Measurements from ENCODE around the gene SIK3.
"Not testable (repeated sequence)": the region's sequence is repeated elsewhere in the genome, so short reads cannot be mapped to it uniquely, and the experiment has no call there.

The SIK3 gene

GRCh38 chr11:117076941-117077691 is 21.1 kb downstream of the SIK3 start:
- DNase-seq (ENCODE audit: low read depth): no peak

- DNase-seq (ENCODE audit: low read depth): no peak
These were observed 23.0 kb downstream of the SIK3 start for GRCh38 chr11:117075186-117075585.

GRCh38 chr11:117074119-117074518 is 24.1 kb downstream of the SIK3 start:
- no peak for DNase-seq (ENCODE audit: low read depth)

GRCh38 chr11:117073539-117073938 is 24.7 kb downstream of the SIK3 start:
- no peak for DNase-seq (ENCODE audit: low read depth)

- no peak for DNase-seq (ENCODE audit: low read depth)
These were observed 25.4 kb downstream of the SIK3 start for GRCh38 chr11:117072517-117073461.

- no peak for DNase-seq (ENCODE audit: low read depth)
These were observed 26.9 kb downstream of the SIK3 start for GRCh38 chr11:117071344-117071787.

- no peak for DNase-seq (ENCODE audit: low read depth)
These were observed 28.2 kb downstream of the SIK3 start for GRCh38 chr11:117070016-117070415.

- DNase-seq (ENCODE audit: low read depth): no peak
These were observed 29.8 kb downstream of the SIK3 start for GRCh38 chr11:117068303-117068860.

- DNase-seq (ENCODE audit: low read depth): no peak
These were observed 31.3 kb downstream of the SIK3 start for GRCh38 chr11:117066959-117067358.

- DNase-seq (ENCODE audit: low read depth): no peak
These were observed 34.0 kb downstream of the SIK3 start for GRCh38 chr11:117064275-117064674.

GRCh38 chr11:117062498-117062897 is 35.7 kb downstream of the SIK3 start:
- DNase-seq (ENCODE audit: low read depth): no peak

- no peak for DNase-seq (ENCODE audit: low read depth)
These were observed 37.0 kb downstream of the SIK3 start for GRCh38 chr11:117061256-117061655.

- no peak for DNase-seq (ENCODE audit: low read depth)
These were observed 38.5 kb downstream of the SIK3 start for GRCh38 chr11:117059611-117060148.

GRCh38 chr11:117058761-117059261 is 39.4 kb downstream of the SIK3 start:
- DNase-seq (ENCODE audit: low read depth): no peak

- DNase-seq (ENCODE audit: low read depth): no peak
These were observed 40.5 kb downstream of the SIK3 start for GRCh38 chr11:117057727-117058126.

- DNase-seq (ENCODE audit: low read depth): no peak
These were observed 40.9 kb downstream of the SIK3 start for GRCh38 chr11:117057317-117057716.

- DNase-seq (ENCODE audit: low read depth): no peak
These were observed 42.8 kb downstream of the SIK3 start for GRCh38 chr11:117055469-117055868.

GRCh38 chr11:117054382-117054781 is 43.8 kb downstream of the SIK3 start:
- DNase-seq (ENCODE audit: low read depth): no peak

- DNase-seq (ENCODE audit: low read depth): no peak
These were observed 45.8 kb downstream of the SIK3 start for GRCh38 chr11:117052196-117053149.

GRCh38 chr11:117050121-117050520 is 48.1 kb downstream of the SIK3 start:
- DNase-seq (ENCODE audit: low read depth): not testable (repeated sequence)

- DNase-seq (ENCODE audit: low read depth): not testable (repeated sequence)
These were observed 51.6 kb downstream of the SIK3 start for GRCh38 chr11:117046627-117047026.

All from activated gamma-delta T cell treated with anti-CD3 and anti-CD28 coated beads, Interleukin-2, amount 50 U/mL, for 16 hours (primary cell).